Esophagus muscularis mucosa (tissue), 4 donors: Measurements from ENCODE around the gene TSEN54.

Experiments used
- CTCF ChIP-seq, 3 experiments: fragments of 200-600 bp in 2 of 3; fragments of 450-650 bp in 1 of 3; sonication (generic) in 2 of 3; IDR thresholded peaks; one replicate each; pipeline ENCODE4 v1.5.1; 2017 to 2019; ENCODE audit warnings: antibody characterized with exemption in 3 of 3, mild to moderate bottlenecking in 2 of 3, moderate library complexity in 1 of 3
- EP300 ChIP-seq: sonication (generic); formaldehyde crosslinking; IDR thresholded peaks from one replicate; pipeline ENCODE4 v1.6.1; 2017; ENCODE audit warnings: antibody characterized with exemption
- POLR2A ChIP-seq: fragments of 450-650 bp; IDR thresholded peaks from one replicate; pipeline ENCODE4 v1.6.1; 2017; ENCODE audit warnings: antibody characterized with exemption, moderate library complexity, mild to moderate bottlenecking, low read depth

GRCh38 chr17:75521951-75522727 lies 5.8 kb downstream of the TSEN54 start:
- TF ChIP-seq POLR2A (no peak), CTCF (IDR thresholded peaks at IDR 0.05) (no peak), EP300 (no peak)
